Thoracic aorta (tissue), 2 donors: ENCODE data around the gene THAP11. TPM values are rescaled to one million over a fixed set of nuclear protein-coding genes. Genes with fewer than 3 reads are reported as not detected.
A peak's percentile ranks its signal among the peaks of the same experiment; 100 is the strongest.

ENCODE experiments used
- ATAC-seq: fragments of 150-250 bp; one replicate; pipeline ENCODE4 v1.8.0; 2017; ENCODE audit warnings: low read depth; ENCODE audit not compliant: insufficient number of reproducible peaks, low FRiP score
- DNase-seq: peaks from one replicate; pipeline ENCODE4 v3.0.0-alpha.2; 2020; ENCODE audit warnings: low spot score
- H3K27ac ChIP-seq, 2 donors: fragments of 200-600 bp; sonication (generic); 1 replicate in 1 of 2; 2 replicates in 1 of 2; pipeline ENCODE4 v1.5.1; 2016; ENCODE audit warnings: mild to moderate bottlenecking in 2 of 2, moderate library complexity in 2 of 2
- H3K27me3 ChIP-seq: fragments of 200-600 bp; sonication (generic); replicated peaks from 2 replicates; pipeline ENCODE4 v1.6.0; 2016; ENCODE audit warnings: mild to moderate bottlenecking; ENCODE audit not compliant: insufficient read depth
- H3K36me3 ChIP-seq: fragments of 200-600 bp; sonication (generic); one replicate; pipeline ENCODE4 v1.5.1; 2016
- H3K4me1 ChIP-seq, 2 donors: fragments of 200-600 bp; sonication (generic); 1 replicate in 1 of 2; 2 replicates in 1 of 2; pipeline versions ENCODE4 v1.5.1 to v1.6.0; 2016; ENCODE audit warnings: low read depth in 2 of 2, mild to moderate bottlenecking in 1 of 2; ENCODE audit not compliant: control insufficient read depth in 1 of 2
- H3K4me3 ChIP-seq: fragments of 200-600 bp; sonication (generic); 2 replicates; pipeline ENCODE4 v1.5.1; 2016; ENCODE audit warnings: mild to moderate bottlenecking
- H3K9me3 ChIP-seq: fragments of 200-600 bp; sonication (generic); 2 replicates; pipeline ENCODE4 v1.5.1; 2016
- total RNA-seq, 2 donors: library from RNA; depleted of rRNA; stranded (reverse); fragments of >200 nt; gene quantifications; one replicate each; pipeline versions ENCODE4 v1.1.0 to v1.2.3, GENCODE V29; 2016
- TF ChIP-seq, protein P1 (sequence below): fragments of 200-600 bp; sonication (generic); IDR thresholded peaks from one replicate; pipeline ENCODE4 v1.5.1; 2019; ENCODE audit warnings: antibody characterized with exemption

THAP11 gene
- total RNA-seq, 2 donors from 2014 or later, result 67.5 to 74.7 TPM

- Histone ChIP-seq H3K4me1 (peaks cover 4 to 17% of the 10 kb centered on the region in 2 donors), H3K9me3 (no peaks in the 10 kb centered on the region), H3K27me3 (no peaks in the 10 kb centered on the region), H3K4me3 (no peak overlapping the region), H3K36me3 (peaks cover 44% of the 10 kb centered on the region), H3K27ac (no peak overlapping the region)
- TF ChIP-seq, protein P1, sequence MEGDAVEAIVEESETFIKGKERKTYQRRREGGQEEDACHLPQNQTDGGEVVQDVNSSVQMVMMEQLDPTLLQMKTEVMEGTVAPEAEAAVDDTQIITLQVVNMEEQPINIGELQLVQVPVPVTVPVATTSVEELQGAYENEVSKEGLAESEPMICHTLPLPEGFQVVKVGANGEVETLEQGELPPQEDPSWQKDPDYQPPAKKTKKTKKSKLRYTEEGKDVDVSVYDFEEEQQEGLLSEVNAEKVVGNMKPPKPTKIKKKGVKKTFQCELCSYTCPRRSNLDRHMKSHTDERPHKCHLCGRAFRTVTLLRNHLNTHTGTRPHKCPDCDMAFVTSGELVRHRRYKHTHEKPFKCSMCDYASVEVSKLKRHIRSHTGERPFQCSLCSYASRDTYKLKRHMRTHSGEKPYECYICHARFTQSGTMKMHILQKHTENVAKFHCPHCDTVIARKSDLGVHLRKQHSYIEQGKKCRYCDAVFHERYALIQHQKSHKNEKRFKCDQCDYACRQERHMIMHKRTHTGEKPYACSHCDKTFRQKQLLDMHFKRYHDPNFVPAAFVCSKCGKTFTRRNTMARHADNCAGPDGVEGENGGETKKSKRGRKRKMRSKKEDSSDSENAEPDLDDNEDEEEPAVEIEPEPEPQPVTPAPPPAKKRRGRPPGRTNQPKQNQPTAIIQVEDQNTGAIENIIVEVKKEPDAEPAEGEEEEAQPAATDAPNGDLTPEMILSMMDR, result no peak
- ATAC-seq (peak; percentile 38), DNase-seq (no peak)
Measured at GRCh38 chr16:67883146-67883871, 41.2 kb downstream of the THAP11 start.

- peaks cover 4 to 17% of the 10 kb centered on the region in 2 donors for H3K4me1 ChIP-seq
- TF ChIP-seq, protein P1, result peak; percentile 89
- no peak overlapping the region for H3K4me3 ChIP-seq
- H3K27me3 ChIP-seq, result no peaks in the 10 kb centered on the region
- H3K27ac ChIP-seq, result peak overlapping the region; percentile 45 to 56
- DNase-seq (no peak), ATAC-seq (no peak)
- no peaks in the 10 kb centered on the region for H3K9me3 ChIP-seq
- H3K36me3 ChIP-seq, result peaks cover 39% of the 10 kb centered on the region
Measured at GRCh38 chr16:67883872-67884261, 41.7 kb downstream of the THAP11 start.

DNA sequence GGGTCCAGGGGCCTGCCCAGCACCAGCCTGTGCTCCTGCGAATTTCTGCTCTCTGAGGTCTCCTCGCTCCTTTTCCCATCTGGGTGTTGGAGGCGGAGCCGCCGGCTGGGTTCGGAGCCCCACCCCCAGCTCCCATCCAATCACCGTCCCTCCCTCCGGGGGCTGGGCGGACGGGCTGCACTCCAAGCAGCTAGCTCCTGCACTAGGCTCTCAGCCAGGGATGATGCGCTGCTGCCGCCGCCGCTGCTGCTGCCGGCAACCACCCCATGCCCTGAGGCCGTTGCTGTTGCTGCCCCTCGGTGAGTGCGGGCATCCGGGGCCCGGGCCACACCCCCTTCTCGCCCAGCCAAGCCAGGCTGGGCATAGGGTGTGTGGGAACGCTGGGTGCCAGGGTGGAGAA, 42.6 kb downstream of the THAP11 start, which contains the start of gene NRN1L:
Gene NRN1L, plus strand, starts transcription at position 202 of the 400 bp plus-strand sequence. Its CDS starts 19 bp downstream, at position 221.
- TF ChIP-seq, protein P1, result no peak
- H3K36me3 ChIP-seq, result peaks cover 31% of the 10 kb centered on the region
- no peaks in the 10 kb centered on the region for H3K9me3 ChIP-seq
- ATAC-seq, result peak; percentile 72
- H3K4me3 ChIP-seq, result peak within 1 kb of the TSS; percentile 66
- H3K27me3 ChIP-seq, result no peaks in the 10 kb centered on the region
- H3K4me1 ChIP-seq, result peaks cover 4 to 17% of the 10 kb centered on the region in 2 donors
- DNase-seq, result peak; percentile 55
- H3K27ac ChIP-seq, result peak within 1 kb of the TSS; percentile 45 to 69

- TF ChIP-seq, protein P1, result no peak
- Histone ChIP-seq H3K27ac (peak overlapping the region; percentile 45 to 69), H3K27me3 (no peaks in the 10 kb centered on the region), H3K9me3 (no peaks in the 10 kb centered on the region), H3K36me3 (peaks cover 23% of the 10 kb centered on the region), H3K4me1 (peaks cover 4 to 17% of the 10 kb centered on the region in 2 donors), H3K4me3 (no peak overlapping the region)
- DNase-seq, result no peak
- ATAC-seq, result no peak
Measured at GRCh38 chr16:67885545-67885944, 43.4 kb downstream of the THAP11 start.

DNA sequence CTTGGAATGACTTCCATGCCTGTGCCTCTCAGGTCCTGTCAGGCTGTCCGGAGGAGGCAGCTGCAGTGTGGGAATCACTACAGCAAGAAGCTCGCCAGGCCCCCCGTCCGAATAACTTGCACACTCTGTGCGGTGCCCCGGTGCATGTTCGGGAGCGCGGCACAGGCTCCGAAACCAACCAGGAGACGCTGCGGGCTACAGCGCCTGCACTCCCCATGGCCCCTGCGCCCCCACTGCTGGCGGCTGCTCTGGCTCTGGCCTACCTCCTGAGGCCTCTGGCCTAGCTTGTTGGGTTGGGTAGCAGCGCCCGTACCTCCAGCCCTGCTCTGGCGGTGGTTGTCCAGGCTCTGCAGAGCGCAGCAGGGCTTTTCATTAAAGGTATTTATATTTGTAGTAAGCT, 43.9 kb downstream of the THAP11 start:
- Histone ChIP-seq H3K4me1 (peaks cover 4 to 17% of the 10 kb centered on the region in 2 donors), H3K27me3 (no peaks in the 10 kb centered on the region), H3K36me3 (peaks cover 19% of the 10 kb centered on the region), H3K4me3 (no peak overlapping the region), H3K9me3 (no peaks in the 10 kb centered on the region), H3K27ac (no peak overlapping the region)
- no peak for DNase-seq
- TF ChIP-seq, protein P1, result no peak
- no peak for ATAC-seq
